DMS79 treated with DMSO at 0.1 percent for 48 hours (cell line): Measurements from ENCODE around the gene GABARAPL1.

Experiments used
- DNase-seq: peaks from one replicate; lab custom pipeline; 2025; lab: John Stamatoyannopoulos, UW

The GABARAPL1 gene

DNA sequence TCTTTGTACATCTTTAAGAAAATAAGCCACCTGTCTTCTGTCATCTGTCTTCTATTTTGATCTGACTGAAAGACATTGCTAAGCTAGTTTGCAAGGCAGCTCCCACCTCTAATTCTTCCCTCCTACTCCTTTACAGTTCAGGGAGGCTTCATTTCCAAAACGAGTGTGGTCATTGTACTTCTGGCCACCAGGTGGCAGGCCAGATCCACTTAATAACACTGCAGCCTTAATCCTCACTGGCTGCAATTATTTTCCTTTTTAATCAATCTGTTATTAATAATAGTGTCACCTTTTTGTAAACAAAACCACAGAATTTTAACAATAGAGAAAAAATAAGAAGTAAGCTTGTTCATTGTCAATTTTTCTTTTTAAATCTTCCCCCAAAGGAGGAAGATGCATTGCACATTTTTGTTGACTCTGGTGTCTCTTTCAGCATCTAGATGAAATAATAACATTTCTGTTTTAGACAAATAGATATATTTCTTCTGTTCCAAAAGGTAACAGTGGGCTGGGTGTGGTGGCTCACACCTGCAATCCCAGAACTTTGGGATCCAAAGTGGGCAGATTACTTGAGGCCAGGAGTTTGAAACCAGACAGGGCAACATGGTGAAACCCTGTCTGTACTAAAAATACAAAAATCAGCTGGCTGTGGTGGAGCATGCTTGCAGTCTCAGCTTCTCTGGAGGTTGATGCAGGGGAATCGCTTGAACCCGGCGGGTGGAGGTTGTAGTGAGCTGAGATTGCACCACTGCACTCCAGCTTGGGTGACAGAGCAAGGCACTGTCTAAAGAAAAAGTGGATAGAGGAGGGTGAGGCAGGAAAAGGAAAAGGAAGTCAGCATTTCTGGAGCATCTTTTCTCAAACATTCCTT is 23.3 kb downstream of the GABARAPL1 start:
- no peak for DNase-seq

DNA sequence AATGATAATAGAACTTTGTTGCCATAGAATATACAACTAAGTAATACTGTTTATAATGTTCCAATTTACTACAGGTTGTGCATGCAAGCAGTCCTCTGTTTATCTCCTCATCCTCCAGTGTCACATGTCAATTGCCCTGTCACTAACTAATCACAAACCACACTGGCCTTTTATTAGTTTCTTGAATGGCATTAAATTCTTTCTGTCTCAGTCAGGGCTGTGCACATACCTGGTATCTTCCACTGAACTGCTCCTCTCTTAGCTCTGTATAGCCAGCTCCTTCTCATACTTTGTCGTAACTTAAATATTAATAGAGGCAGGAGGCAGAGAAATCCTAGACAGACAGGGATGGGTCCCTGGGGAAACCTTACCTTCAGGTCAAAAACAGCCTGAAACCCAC is 24.0 kb downstream of the GABARAPL1 start:
- DNase-seq, result no peak

DNA sequence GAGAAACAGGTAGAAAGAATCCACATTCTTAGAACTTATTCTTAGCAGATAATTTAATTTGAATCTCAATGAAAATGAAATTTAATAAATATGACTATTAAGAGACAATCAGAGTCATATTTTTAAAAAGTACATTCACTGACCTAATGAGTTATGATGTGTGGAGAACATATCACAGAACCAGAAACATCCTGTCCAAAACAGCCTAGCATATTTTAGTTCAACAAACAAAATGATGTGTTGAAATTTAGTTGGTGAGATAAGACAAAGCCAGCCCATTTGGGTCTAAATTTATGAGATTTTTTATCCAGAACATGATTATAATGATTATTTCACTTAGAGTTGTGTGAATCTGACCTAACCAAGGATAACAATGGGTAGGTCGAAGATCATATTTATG is 25.8 kb downstream of the GABARAPL1 start:
- no peak for DNase-seq

DNA sequence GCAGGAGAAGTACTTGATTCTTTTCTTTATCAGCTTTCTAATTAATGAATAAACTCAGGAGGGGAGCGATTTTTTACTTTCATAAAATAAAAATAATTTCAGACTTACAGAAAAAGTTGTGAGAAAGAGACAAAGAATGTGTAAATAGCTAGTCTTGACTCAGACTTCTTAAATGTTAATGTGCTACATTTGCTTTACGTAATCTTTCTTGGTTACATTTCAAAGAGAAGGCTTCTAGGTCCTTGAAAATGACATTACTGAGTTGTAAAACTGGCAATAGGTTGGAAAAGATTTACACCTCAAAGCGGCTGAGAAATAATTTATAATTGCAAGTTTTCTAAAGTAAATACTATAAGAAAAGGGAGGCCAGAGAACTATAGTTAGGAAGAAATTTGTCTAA is 28.6 kb downstream of the GABARAPL1 start:
- no peak for DNase-seq

DNA sequence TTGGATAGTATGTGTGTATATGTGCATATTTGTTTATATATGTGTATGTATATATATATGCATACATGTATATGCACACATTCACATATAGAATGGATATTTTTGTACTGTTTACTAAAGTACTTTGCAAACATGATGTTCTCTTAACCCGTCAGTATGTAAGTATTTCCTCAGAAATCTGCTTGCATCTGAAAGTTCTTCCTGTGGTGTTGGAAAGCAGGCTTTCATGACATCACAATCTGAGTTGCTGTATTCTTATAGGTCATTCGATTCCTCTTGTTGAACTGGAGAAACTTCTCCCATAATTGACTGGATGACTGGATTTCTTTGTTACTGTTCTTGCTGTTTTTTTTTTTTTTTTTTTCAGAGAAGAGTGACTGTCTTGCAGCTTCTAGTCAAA is 29.1 kb downstream of the GABARAPL1 start:
- DNase-seq, result no peak

DNA sequence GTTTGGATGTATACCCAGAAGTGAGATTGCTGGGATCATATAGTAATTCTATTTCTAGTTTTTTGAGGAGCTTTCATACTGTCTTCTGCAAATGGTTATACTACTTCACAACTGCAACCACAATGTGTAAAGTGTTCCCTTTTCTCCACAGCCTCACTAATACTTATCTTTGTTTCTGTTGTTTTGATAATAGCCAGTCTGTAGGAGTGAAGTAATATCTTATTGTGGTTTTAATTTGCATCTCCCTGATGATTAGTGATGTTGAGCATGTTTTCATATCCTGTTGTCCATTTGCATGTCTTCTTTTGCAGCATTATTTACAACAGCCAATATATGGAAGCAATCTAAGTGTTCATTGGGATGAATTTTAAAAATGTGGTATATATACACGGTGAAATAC is 29.9 kb downstream of the GABARAPL1 start:
- DNase-seq, result no peak

DNA sequence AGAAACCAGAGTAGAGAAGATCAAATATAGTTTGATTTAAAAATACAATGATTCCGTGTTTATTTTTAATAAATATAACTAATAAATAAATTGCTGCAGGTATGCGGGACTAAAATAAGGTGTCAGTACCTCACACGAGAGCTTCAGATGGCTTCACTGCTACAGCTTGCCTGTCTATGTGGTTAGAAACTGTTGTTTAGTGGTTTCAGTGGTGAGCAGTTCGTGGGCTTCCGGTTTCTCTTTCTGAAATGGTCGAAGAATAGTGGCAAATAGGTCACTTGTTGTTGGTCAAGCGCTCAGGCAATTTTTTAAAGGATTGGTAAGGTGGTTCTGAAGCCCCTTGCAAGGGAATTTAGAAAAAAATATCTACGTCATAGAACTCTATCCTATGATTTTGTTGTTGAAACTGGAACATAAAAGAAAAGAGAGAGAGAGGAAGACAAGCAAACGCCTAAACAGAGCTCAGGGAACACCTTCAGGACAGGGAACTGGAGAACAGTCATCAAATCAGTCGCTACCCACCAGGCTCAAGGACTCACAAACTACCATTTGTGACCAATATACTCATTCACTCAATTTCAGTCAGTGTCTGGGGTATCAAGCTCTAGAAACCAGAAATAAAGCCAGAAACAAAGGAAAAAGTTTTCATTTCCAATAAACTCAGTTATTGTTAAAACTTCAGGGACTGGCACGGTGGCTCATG is 31.3 kb downstream of the GABARAPL1 start:
- no peak for DNase-seq

DNA sequence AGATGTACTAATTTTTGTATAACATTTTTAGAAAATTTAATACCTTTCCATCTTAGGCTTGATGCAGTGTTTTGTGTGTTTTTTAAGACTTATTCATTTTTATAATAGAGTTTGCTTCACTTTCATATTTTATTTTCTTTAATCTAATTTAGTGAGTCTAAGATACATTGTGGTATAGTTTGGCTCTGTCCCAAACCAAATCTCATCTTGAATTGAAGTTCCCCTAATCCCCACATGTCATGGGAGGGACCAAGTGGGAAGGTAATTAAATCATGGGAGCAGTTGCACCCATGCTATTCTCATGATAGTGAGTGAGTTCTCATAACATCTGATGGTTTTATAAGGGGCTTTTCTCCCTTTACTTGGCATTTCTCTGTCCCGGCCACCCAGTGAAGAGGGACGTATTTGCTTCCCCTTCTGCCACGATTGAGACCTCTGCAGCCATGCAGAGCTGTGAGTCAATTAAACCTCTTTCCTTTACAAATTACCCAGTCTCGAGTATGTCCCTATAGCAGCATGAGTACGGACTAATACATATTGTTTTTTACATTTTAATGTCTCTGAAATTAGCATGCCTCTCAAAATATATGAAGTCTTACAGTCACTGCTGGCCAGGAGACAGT is 34.9 kb downstream of the GABARAPL1 start:
- DNase-seq, result no peak

DNA sequence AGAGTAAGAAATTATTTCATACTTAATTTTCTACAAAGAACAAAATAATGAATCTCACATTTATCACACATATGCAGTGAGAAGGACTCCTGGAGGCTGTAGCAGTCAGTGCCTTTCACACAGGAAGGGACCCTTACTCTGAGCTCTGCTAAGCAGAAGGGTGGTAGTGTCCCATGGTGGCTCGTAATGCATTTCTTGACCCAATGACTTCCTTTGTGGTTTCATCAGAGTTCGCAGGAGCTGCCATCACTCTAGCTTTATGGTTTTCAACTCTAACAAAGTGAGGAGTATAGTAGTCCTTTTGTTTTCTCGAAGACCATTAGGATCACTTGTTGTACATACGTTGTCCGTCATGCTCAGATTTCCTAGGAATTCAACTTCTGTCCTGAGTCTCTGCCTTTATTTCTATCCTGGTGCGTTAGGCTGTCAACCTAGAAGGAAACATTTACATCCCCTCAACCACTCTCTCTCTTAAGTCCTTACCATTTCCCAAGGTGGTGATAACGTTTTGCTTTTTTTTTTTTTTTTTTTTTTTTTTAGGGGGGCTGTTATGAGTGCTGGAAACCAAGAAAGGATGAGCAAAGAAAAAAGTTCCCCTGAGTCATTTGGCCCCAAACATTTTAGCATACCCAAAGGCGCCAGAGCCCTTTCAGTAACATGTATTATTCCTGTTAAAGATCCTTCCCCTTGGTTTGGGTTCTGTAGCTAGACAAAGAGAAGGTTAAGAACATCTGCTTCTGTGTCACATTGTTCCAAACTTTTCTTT is 37.2 kb downstream of the GABARAPL1 start:
- DNase-seq, result no peak

DNA sequence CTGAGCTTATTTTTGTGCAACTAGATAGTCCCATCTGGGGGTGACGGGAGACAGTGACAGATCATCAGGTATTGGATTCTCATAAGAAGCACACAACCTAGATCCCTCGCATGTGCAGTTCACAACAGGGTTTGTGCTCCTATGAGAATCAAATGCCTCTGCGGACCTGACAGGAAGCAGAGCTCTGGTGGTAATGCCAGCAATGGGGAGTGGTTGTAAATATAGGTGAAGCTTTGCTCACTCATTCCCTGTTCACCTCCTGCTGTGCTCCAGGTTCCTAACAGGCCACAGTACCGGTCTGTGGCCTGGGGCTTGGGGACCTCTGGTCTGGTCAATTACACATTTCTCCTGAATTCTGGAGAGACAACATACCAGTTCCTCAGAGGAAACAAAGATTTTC is 39.0 kb downstream of the GABARAPL1 start:
- DNase-seq, result no peak

DNA sequence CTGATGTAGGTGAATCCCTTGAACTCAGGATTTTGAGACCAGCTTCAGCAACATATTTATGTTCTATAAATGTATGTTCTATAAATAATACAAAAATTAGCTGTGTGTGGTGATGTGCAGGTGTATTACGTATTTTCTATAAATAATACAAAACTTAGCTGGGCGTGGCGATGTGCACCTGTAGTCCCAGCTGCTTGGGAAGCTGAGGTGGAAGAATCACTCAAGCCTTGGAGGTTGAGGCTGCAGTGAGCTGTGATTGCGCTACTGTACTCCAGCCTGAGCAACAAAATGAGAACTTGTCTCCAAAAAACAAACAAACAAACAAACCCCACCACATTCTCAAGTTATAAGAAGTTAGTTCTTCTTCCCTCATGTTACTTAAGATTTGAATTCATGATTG is 39.5 kb downstream of the GABARAPL1 start:
- DNase-seq, result no peak

DNA sequence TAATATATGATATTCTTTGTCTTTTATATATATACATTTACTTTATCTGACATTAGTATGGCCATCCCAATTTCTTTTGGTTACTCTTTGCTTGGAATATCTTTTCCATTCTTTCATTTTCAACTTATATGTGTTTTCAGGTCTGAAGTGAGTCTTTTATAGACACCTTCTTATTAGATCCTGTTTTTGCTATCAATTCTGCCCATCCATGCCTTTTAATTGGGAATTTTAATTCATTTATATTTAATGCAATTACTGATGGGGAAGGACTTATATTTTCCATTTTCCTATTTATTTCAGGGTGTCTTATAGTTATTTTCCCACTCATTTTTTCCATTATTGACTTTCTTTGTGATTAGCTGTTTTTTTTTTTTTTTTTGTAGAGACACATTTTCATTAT is 43.4 kb downstream of the GABARAPL1 start:
- DNase-seq, result no peak

DNA sequence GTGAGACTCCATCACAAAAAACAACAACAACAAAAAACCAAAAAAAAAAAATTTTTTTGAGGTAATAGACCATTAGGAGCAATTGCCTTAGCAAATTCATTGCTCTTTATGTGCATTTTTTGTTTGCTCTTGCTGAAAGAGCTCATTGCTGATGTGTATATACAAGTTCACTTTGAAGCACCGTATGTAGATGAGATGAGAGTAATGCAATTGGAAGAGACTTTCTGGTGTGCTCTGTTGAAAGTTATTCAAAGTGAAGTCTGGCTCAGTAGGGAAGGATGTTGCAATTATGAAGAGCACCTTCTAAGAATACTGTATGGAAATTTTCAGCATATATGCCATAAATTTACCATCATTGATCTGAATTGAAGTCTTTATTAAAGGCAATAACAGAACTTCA is 48.2 kb downstream of the GABARAPL1 start:
- DNase-seq, result no peak

DNA sequence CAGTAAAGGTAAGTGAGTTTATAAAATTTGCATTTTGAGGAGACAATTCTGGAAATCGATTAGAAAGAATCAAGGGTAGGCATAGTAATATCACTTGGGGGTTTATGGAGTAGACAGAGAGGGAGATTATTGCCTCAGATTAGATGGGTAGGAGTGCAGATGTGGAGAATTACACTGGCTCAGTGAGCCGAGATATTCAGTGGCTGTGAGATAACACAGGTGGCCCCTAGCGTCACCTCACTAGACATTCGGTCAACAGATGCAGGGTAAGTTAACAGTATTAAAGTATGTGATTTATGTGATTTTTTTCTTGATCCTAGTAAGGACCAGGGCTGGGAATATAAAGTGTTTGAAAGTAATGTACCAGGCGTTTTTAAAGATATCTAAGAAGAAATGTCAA is 55.4 kb downstream of the GABARAPL1 start:
- DNase-seq, result no peak

DNA sequence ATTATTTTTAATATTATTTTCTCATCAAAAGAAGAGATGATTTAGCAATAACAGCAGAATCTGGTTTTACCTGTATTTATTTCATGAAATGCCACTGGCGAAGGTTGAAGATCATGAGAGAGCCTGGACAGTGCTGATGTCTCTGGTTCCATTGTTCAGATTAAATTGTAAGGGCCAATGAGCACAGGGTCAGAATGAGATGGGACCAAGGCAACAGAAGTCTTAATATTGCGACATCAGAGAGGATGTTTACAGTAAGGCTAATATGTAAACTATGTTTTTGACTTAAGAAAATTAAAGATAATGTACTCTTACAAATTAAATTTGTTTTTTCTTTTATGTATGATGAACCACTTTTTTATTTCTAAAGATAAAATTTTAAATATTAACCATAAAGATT is 59.8 kb downstream of the GABARAPL1 start:
- DNase-seq, result no peak
